ENCODE results near the gene MCOLN1. TPM values are rescaled to one million over a fixed set of nuclear protein-coding genes. Genes with fewer than 3 reads are reported as not detected.

The MCOLN1 gene
- total and polyA plus RNA-seq, 2 experiments from 2014 or later, result 15.5 to 55.5 TPM

DNA sequence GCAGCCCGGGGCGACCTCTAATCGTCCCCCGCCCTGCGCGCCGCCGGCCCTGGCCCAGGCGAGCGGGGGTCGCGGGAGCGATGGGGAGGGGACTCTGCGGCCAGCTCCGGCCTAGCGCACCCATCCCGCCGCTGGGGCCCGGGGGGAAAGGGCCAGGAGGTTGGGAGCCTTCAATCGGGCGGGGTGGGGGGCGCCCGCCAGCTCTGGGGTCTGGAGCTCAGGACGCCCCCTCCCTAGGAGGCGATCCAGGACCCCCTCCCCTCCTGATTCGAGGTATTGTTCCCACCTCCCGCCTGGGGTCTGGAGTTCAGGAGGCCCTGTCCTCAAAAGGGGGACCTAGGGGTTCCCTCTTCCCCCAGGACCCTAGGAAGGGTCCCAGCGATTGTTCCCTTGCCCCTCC, 6.1 kb upstream of the MCOLN1 start:
- TF ChIP-seq, protein P1, sequence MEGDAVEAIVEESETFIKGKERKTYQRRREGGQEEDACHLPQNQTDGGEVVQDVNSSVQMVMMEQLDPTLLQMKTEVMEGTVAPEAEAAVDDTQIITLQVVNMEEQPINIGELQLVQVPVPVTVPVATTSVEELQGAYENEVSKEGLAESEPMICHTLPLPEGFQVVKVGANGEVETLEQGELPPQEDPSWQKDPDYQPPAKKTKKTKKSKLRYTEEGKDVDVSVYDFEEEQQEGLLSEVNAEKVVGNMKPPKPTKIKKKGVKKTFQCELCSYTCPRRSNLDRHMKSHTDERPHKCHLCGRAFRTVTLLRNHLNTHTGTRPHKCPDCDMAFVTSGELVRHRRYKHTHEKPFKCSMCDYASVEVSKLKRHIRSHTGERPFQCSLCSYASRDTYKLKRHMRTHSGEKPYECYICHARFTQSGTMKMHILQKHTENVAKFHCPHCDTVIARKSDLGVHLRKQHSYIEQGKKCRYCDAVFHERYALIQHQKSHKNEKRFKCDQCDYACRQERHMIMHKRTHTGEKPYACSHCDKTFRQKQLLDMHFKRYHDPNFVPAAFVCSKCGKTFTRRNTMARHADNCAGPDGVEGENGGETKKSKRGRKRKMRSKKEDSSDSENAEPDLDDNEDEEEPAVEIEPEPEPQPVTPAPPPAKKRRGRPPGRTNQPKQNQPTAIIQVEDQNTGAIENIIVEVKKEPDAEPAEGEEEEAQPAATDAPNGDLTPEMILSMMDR (IDR thresholded peaks at IDR 0.05; ENCODE audit: poor library complexity), result no peak
- TF ChIP-seq EZH2phosphoT487 (IDR thresholded peaks at IDR 0.05; ENCODE audit: low read depth, severe bottlenecking, unreplicated experiment) (no peak), EZH2 (IDR thresholded peaks at IDR 0.05; ENCODE audit: borderline replicate concordance) (no peak)
- DNase-seq (ENCODE audit: low spot score), result peak; percentile 31
- WGBS (ENCODE audit: low lambda C conversion rate, missing lambda C conversion rate), result 5% methylated on average over 2 of the region's 28 CpGs
- Histone ChIP-seq H3K4me1 (ENCODE audit: insufficient read depth) (peaks cover 13% of the 10 kb centered on the region), H4K20me1 (ENCODE audit: insufficient read depth, poor library complexity, severe bottlenecking) (no peaks in the 10 kb centered on the region), H3K4me2 (peak overlapping the region; percentile 98), H3K4me3 (peak overlapping the region; percentile 91), H3K36me3 (replicated peaks; ENCODE audit: insufficient read depth, low read depth) (no peaks in the 10 kb centered on the region), H3K79me2 (peaks cover 24% of the 10 kb centered on the region), H2AFZ (peak overlapping the region; percentile 56), H3K27me3 (no peaks in the 10 kb centered on the region), H3K9me3 (ENCODE audit: low read depth) (no peaks in the 10 kb centered on the region), H3K9me2 (replicated peaks; ENCODE audit: insufficient read depth) (no peaks in the 10 kb centered on the region), H3K27ac (peak overlapping the region; percentile 88)

DNA sequence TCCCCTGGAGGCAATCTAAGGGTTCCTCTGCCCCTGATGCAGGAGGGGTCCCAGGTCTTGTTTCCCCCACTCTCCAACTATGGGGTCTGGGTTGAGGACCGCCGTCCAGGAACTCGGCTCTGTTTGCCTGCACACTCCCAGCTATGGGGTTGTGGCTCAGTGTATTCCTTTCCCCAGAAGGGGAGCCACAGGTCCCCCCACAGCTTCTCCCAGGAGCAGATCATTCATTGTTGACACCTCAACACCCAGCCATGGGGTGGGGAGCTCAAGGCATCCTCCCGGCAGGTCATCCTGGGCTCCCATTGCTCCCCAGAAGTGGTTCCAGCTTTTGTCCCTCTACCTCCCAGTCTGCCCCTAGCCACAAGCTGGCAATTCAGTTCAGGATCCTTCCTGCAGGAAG, 5.5 kb upstream of the MCOLN1 start:
- 41% methylated on average over 4 of the region's 4 CpGs for WGBS (ENCODE audit: low lambda C conversion rate, missing lambda C conversion rate)

DNA sequence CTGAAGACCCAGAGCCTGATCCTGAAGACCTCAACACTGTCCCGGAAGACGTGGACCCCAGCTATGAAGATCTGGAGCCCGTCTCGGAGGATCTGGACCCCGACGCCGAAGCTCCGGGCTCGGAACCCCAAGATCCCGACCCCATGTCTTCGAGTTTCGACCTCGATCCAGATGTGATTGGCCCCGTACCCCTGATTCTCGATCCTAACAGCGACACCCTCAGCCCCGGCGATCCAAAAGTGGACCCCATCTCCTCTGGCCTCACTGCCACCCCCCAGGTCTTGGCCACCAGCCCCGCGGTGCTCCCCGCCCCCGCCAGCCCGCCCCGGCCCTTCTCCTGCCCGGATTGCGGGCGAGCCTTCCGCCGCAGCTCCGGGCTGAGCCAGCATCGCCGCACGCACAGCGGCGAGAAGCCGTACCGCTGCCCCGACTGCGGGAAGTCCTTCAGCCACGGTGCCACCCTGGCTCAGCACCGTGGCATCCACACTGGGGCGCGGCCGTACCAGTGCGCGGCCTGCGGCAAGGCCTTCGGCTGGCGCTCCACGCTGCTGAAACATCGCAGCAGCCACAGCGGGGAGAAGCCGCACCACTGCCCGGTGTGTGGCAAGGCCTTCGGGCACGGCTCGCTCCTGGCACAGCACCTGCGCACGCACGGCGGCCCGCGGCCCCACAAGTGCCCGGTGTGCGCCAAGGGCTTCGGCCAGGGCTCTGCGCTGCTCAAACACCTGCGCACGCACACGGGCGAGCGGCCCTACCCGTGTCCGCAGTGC, 2.9 kb upstream of the MCOLN1 start:
- Histone ChIP-seq H3K36me3 (replicated peaks; ENCODE audit: insufficient read depth, low read depth) (no peaks in the 10 kb centered on the region), H4K20me1 (ENCODE audit: insufficient read depth, poor library complexity, severe bottlenecking) (no peaks in the 10 kb centered on the region), H3K9me3 (ENCODE audit: low read depth) (no peaks in the 10 kb centered on the region), H2AFZ (no peak overlapping the region), H3K4me2 (no peak overlapping the region), H3K4me1 (ENCODE audit: insufficient read depth) (peaks cover 26% of the 10 kb centered on the region), H3K9me2 (replicated peaks; ENCODE audit: insufficient read depth) (no peaks in the 10 kb centered on the region), H3K27me3 (no peaks in the 10 kb centered on the region), H3K79me2 (peaks cover 36% of the 10 kb centered on the region), H3K27ac (no peak overlapping the region), H3K4me3 (no peak overlapping the region)
- TF ChIP-seq EZH2phosphoT487 (IDR thresholded peaks at IDR 0.05; ENCODE audit: low read depth, severe bottlenecking, unreplicated experiment) (no peak), EZH2 (IDR thresholded peaks at IDR 0.05; ENCODE audit: borderline replicate concordance) (no peak)
- TF ChIP-seq, protein P1 (IDR thresholded peaks at IDR 0.05; ENCODE audit: poor library complexity), result no peak
- 97% methylated on average over 65 of the region's 74 CpGs for WGBS (ENCODE audit: low lambda C conversion rate, missing lambda C conversion rate)
- no peak for DNase-seq (ENCODE audit: low spot score)

More for the DNA sequence above, 5.5 kb upstream of the MCOLN1 start:
- Histone ChIP-seq H3K9me3 (ENCODE audit: low read depth) (no peaks in the 10 kb centered on the region), H3K4me1 (ENCODE audit: insufficient read depth) (peaks cover 18% of the 10 kb centered on the region), H3K27ac (peak overlapping the region; percentile 88), H3K79me2 (peaks cover 24% of the 10 kb centered on the region), H2AFZ (peak overlapping the region; percentile 56), H4K20me1 (ENCODE audit: insufficient read depth, poor library complexity, severe bottlenecking) (no peaks in the 10 kb centered on the region), H3K27me3 (no peaks in the 10 kb centered on the region), H3K9me2 (replicated peaks; ENCODE audit: insufficient read depth) (no peaks in the 10 kb centered on the region), H3K4me2 (peak overlapping the region; percentile 98), H3K36me3 (replicated peaks; ENCODE audit: insufficient read depth, low read depth) (no peaks in the 10 kb centered on the region), H3K4me3 (peak overlapping the region; percentile 91)
- no peak for DNase-seq (ENCODE audit: low spot score)
- TF ChIP-seq EZH2phosphoT487 (IDR thresholded peaks at IDR 0.05; ENCODE audit: low read depth, severe bottlenecking, unreplicated experiment) (no peak), EZH2 (IDR thresholded peaks at IDR 0.05; ENCODE audit: borderline replicate concordance) (no peak)
- TF ChIP-seq, protein P1 (IDR thresholded peaks at IDR 0.05; ENCODE audit: poor library complexity), result no peak

Measured in hepatocyte (in vitro differentiated cells).